GM21619 (cell line): ENCODE measurements around the gene MREG.
"Not testable (repeated sequence)": the region's sequence is repeated elsewhere in the genome, so short reads cannot be mapped to it uniquely, and the experiment has no call there.

ENCODE experiments used
- ATAC-seq: cut with Tn5 transposase; IDR thresholded peaks from one replicate; pipeline ENCODE4 v1.9.1; 2021; ENCODE audit not compliant: unreplicated experiment

MREG gene

GRCh38 chr2:215994911-215995310, 18.4 kb downstream of the MREG start:
- no peak for ATAC-seq

GRCh38 chr2:215988556-215989207, 24.7 kb downstream of the MREG start:
- ATAC-seq: not testable (repeated sequence)

GRCh38 chr2:215985257-215985656, 28.1 kb downstream of the MREG start:
- no peak for ATAC-seq

GRCh38 chr2:215984661-215985060, 28.7 kb downstream of the MREG start:
- ATAC-seq: no peak

- ATAC-seq: peak; percentile 48
Observed at GRCh38 chr2:215983581-215984351, 29.6 kb downstream of the MREG start.

GRCh38 chr2:215982465-215982875, 30.9 kb downstream of the MREG start:
- ATAC-seq: peak; percentile 71

GRCh38 chr2:215981115-215981514, 32.2 kb downstream of the MREG start:
- ATAC-seq: no peak

- peak; percentile 52 for ATAC-seq
Observed at GRCh38 chr2:215979620-215980019, 33.7 kb downstream of the MREG start.

- ATAC-seq: no peak
Observed at GRCh38 chr2:215974700-215975429, 38.5 kb downstream of the MREG start.

GRCh38 chr2:215973954-215974699, 39.2 kb downstream of the MREG start:
- no peak for ATAC-seq

GRCh38 chr2:215973145-215973792, 40.1 kb downstream of the MREG start:
- no peak for ATAC-seq

GRCh38 chr2:215971671-215972070, 41.7 kb downstream of the MREG start:
- ATAC-seq: no peak

GRCh38 chr2:215970894-215971293, 42.5 kb downstream of the MREG start:
- ATAC-seq: not testable (repeated sequence)

- no peak for ATAC-seq
Observed at GRCh38 chr2:215970425-215970824, 42.9 kb downstream of the MREG start.

- ATAC-seq: no peak
Observed at GRCh38 chr2:215969131-215969841, 44.1 kb downstream of the MREG start.

GRCh38 chr2:215968499-215968898, 44.9 kb downstream of the MREG start:
- no peak for ATAC-seq

- ATAC-seq: no peak
Observed at GRCh38 chr2:215967590-215968378, 45.6 kb downstream of the MREG start.

- ATAC-seq: no peak
Observed at GRCh38 chr2:215966951-215967350, 46.4 kb downstream of the MREG start.

GRCh38 chr2:215966274-215966673, 47.1 kb downstream of the MREG start:
- ATAC-seq: no peak
